OCI-LY7 (cell line): ENCODE results near the gene MAPK12. TPM values are rescaled to one million over a fixed set of nuclear protein-coding genes. Genes with fewer than 3 reads are reported as not detected.

ENCODE experiments used
- BruUV-seq: library from RNA; stranded (reverse); fragments of 400-500 nt; replicated peaks from 2 replicates; lab custom pipeline; 2021; lab: Mats Ljungman, UMichigan
- CTCF ChIA-PET: fragments of 300-600 bp; sonication (Branson Sonifier 250); formaldehyde crosslinking; loops from one replicate; lab custom pipeline; 2022; ENCODE audit warnings: antibody characterized with exemption; ENCODE audit not compliant: unreplicated experiment; lab: Charles Lee
- POLR2A ChIA-PET: fragments of 300-600 bp; sonication (Branson Sonifier 250); formaldehyde crosslinking; loops from one replicate; lab custom pipeline; 2022; ENCODE audit warnings: antibody characterized with exemption; lab: Charles Lee
- DNase-seq: peaks from one replicate; pipeline ENCODE4 v3.0.0-alpha.2; 2015; ENCODE audit warnings: low spot score
- H2AFZ ChIP-seq: fragments of 200-600 bp; sonication (generic), shearing (Covaris generic); 2 replicates; pipeline ENCODE4 v1.6.1; 2014; ENCODE audit warnings: mild to moderate bottlenecking, antibody characterized with exemption, low read length, moderate library complexity
- H3K27ac ChIP-seq: fragments of 200-600 bp; sonication (generic); 2 replicates; pipeline ENCODE4 v1.5.1; 2014; ENCODE audit warnings: mixed run types, low read depth, mild to moderate bottlenecking, moderate library complexity, low read length, inconsistent platforms; ENCODE audit not compliant: poor library complexity, severe bottlenecking
- H3K36me3 ChIP-seq: fragments of 200-600 bp; sonication (generic); 2 replicates; pipeline ENCODE4 v1.6.1; 2014; ENCODE audit warnings: mild to moderate bottlenecking, antibody characterized with exemption, low read length, moderate library complexity, mixed read lengths; ENCODE audit not compliant: insufficient read depth
- H3K4me1 ChIP-seq: fragments of 200-600 bp; sonication (generic); 2 replicates; pipeline ENCODE4 v1.5.1; 2014; ENCODE audit warnings: mild to moderate bottlenecking, low read length; ENCODE audit not compliant: insufficient read depth, poor library complexity, severe bottlenecking
- H3K4me2 ChIP-seq: fragments of 200-600 bp; sonication (generic); 2 replicates; pipeline ENCODE4 v1.6.1; 2014; ENCODE audit warnings: mild to moderate bottlenecking, low read length
- H3K4me3 ChIP-seq: fragments of 200-600 bp; sonication (generic); 2 replicates; pipeline ENCODE4 v1.5.1; 2014; ENCODE audit warnings: mild to moderate bottlenecking, low read depth, low read length; ENCODE audit not compliant: poor library complexity, severe bottlenecking
- H3K79me2 ChIP-seq: fragments of 200-600 bp; sonication (generic); 2 replicates; pipeline ENCODE4 v1.6.1; 2016; ENCODE audit warnings: low read depth, mild to moderate bottlenecking, low read length, moderate library complexity, mixed read lengths; ENCODE audit not compliant: insufficient read depth
- H3K9me2 ChIP-seq: fragments of 200-600 bp; sonication (generic); 2 replicates; pipeline ENCODE4 v1.6.1; 2016; ENCODE audit warnings: mild to moderate bottlenecking, low read length, mixed read lengths; ENCODE audit not compliant: insufficient read depth
- H3K9me3 ChIP-seq: fragments of 200-600 bp; sonication (generic); 2 replicates; pipeline ENCODE4 v1.6.1; 2014; ENCODE audit warnings: mild to moderate bottlenecking, mixed run types, low read length, mixed read lengths
- H4K20me1 ChIP-seq: fragments of 200-600 bp; sonication (generic); 2 replicates; pipeline ENCODE4 v1.6.1; 2014; ENCODE audit warnings: mild to moderate bottlenecking, antibody characterized with exemption, low read length, moderate library complexity, mixed read lengths; ENCODE audit not compliant: insufficient read depth
- EZH2phosphoT487 ChIP-seq: fragments of 200-600 bp; sonication (generic); IDR thresholded peaks from 2 replicates; pipeline ENCODE4 v1.6.1; 2018; ENCODE audit warnings: low read depth, borderline replicate concordance, mild to moderate bottlenecking, mixed run types, antibody characterized with exemption, low read length, moderate library complexity, mixed read lengths
- intact Hi-C: fragments of 100-400 bp; cut with micrococcal nuclease; formaldehyde crosslinking; loops from one replicate; pipeline ENCODE4 v1.10.0; 2022; ENCODE audit not compliant: unreplicated experiment
- total RNA-seq, 2 experiments: library from RNA; depleted of rRNA in 1 of 2; stranded (reverse); fragments of >200 nt in 1 of 2; shearing (Covaris generic) in 1 of 2; gene quantifications; 2 replicates each; pipeline ENCODE4 v1.2.3, GENCODE V29; 2014 to 2022
- TF ChIP-seq, protein P1 (sequence below): fragments of 200-600 bp; sonication (generic); conservative IDR thresholded peaks from 2 replicates; pipeline ENCODE4 v1.5.1; 2014; ENCODE audit warnings: mild to moderate bottlenecking, antibody characterized with exemption, low read length, moderate library complexity, mixed read lengths

The MAPK12 gene
- total RNA-seq, 2 experiments from 2014 or later = 84.9 to 93.6 TPM

DNA sequence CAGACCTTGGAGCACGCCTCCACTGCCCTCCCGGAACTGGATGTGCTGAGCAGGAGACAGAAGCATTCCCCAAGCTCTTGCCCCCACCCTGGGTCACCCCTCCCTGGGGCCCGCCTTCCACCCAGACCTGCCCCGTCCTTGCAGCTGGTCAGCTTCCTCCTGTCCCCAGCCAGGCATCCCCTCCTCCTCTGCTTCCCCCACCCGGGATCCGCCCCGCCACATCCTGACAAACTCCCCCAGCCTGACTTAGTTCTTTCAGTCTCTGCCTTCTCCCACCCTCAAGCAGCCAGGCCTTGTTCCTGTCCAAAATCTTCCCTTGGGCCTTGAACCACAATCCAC is 47.1 kb upstream of the MAPK12 start:
- H3K27ac ChIP-seq = peak overlapping the region; percentile 46
- TF ChIP-seq, protein P1, sequence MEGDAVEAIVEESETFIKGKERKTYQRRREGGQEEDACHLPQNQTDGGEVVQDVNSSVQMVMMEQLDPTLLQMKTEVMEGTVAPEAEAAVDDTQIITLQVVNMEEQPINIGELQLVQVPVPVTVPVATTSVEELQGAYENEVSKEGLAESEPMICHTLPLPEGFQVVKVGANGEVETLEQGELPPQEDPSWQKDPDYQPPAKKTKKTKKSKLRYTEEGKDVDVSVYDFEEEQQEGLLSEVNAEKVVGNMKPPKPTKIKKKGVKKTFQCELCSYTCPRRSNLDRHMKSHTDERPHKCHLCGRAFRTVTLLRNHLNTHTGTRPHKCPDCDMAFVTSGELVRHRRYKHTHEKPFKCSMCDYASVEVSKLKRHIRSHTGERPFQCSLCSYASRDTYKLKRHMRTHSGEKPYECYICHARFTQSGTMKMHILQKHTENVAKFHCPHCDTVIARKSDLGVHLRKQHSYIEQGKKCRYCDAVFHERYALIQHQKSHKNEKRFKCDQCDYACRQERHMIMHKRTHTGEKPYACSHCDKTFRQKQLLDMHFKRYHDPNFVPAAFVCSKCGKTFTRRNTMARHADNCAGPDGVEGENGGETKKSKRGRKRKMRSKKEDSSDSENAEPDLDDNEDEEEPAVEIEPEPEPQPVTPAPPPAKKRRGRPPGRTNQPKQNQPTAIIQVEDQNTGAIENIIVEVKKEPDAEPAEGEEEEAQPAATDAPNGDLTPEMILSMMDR = no peak
- TF ChIP-seq EZH2phosphoT487 = no peak
- CTCF ChIA-PET = no interaction called here
- no peaks in the 10 kb centered on the region for H3K36me3 ChIP-seq
- H3K4me2 ChIP-seq = peak overlapping the region; percentile 54
- no peak overlapping the region for H2AFZ ChIP-seq
- DNase-seq = no peak
- H3K4me3 ChIP-seq = peak overlapping the region; percentile 6
- H3K79me2 ChIP-seq = no peaks in the 10 kb centered on the region
- POLR2A ChIA-PET = interaction anchor here (1.4 kb wide), 1 partner anchor 15 kb away, joined by 3 read pairs; no protein-coding TSS in a partner anchor
- BruUV-seq = no TSS peak
- H3K4me1 ChIP-seq = peaks cover 65% of the 10 kb centered on the region
- H3K9me2 ChIP-seq = no peaks in the 10 kb centered on the region
- no peaks in the 10 kb centered on the region for H3K9me3 ChIP-seq
- intact Hi-C loops = no loop called here
- no peaks in the 10 kb centered on the region for H4K20me1 ChIP-seq

DNA sequence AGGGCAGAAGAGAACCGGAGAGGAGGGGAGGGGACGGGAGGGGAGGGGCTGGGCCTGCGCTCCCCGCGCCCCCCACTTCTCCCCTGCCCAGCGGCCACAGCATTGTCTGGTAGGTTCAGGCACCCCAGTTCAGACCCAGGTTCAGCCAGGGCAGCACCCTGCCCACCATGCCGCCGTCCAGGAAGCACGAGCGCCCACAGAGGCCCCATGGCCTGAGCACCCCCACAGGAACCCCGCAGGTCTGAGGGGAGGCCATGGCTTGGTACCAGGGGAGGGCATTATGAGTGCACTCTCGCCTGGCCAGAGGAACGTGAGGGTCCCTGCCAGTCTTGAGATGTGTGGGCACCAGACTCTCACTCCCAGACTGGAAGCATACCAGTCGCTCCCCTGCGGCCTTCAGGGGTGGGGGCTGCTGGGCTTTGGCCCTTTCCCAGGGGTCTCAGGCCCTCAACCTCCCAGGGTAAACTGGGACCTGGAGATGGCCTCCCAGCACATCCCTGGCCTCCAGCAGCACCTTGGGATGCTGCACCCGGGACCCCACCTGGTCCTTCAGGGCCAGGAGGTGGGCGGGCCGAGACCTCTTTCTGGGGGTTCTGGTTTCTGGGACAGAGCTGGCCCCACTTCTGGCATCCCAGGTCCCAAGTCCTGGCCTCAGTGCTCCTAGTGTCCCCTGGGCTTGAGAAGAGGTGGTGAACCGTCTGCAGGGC is 46.6 kb upstream of the MAPK12 start:
- ChIA-PET POLR2A (interaction anchor here (0.6 to 1.4 kb wide), 2 partner anchors 16 to 183 kb away, joined by 3 to 5 read pairs; no protein-coding TSS in a partner anchor), CTCF (no interaction called here)
- peak overlapping the region; percentile 54 for H3K4me2 ChIP-seq
- peak overlapping the region; percentile 46 for H3K27ac ChIP-seq
- DNase-seq = no peak
- intact Hi-C loops = no loop called here
- BruUV-seq = no TSS peak
- H3K79me2 ChIP-seq = no peaks in the 10 kb centered on the region
- H3K9me2 ChIP-seq = no peaks in the 10 kb centered on the region
- no peak overlapping the region for H2AFZ ChIP-seq
- H3K4me1 ChIP-seq = peaks cover 68% of the 10 kb centered on the region
- no peaks in the 10 kb centered on the region for H4K20me1 ChIP-seq
- H3K4me3 ChIP-seq = no peak overlapping the region
- TF ChIP-seq, protein P1 = no peak
- no peak for TF ChIP-seq EZH2phosphoT487
- H3K36me3 ChIP-seq = no peaks in the 10 kb centered on the region
- no peaks in the 10 kb centered on the region for H3K9me3 ChIP-seq
